Adrenal gland (tissue), 12 donors: ENCODE results near the gene COL9A3. TPM values are rescaled to one million over a fixed set of nuclear protein-coding genes. Genes with fewer than 3 reads are reported as not detected.
A peak's percentile ranks its signal among the peaks of the same experiment; 100 is the strongest.

ENCODE experiments used
- DNase-seq, 7 donors: peaks; one replicate each; pipeline ENCODE4 v3.0.0-alpha.2; 2019 to 2020
- H3K27ac ChIP-seq, 5 donors: fragments of 200-600 bp; sonication (generic) in 4 of 5; 1 replicate in 3 of 5; 2 replicates in 2 of 5; pipeline versions ENCODE4 v1.5.1 to v1.8.0; 2016 to 2020; ENCODE audit warnings: mild to moderate bottlenecking in 1 of 5
- H3K27me3 ChIP-seq: fragments of 200-600 bp; 2 replicates; pipeline ENCODE4 v1.8.0; 2021
- H3K36me3 ChIP-seq, 2 donors: fragments of 200-600 bp; replicated peaks in 1 of 2; 1 replicate in 1 of 2; 2 replicates in 1 of 2; pipeline versions ENCODE4 v1.5.1 to v1.8.0; 2018 to 2022
- H3K4me1 ChIP-seq, 2 donors: fragments of 200-600 bp; replicated peaks in 1 of 2; 1 replicate in 1 of 2; 2 replicates in 1 of 2; pipeline versions ENCODE4 v1.5.1 to v1.8.0; 2018 to 2021
- H3K4me3 ChIP-seq, 4 donors: fragments of 200-600 bp; sonication (generic) in 3 of 4; one replicate each; pipeline ENCODE4 v1.5.1; 2016 to 2018
- H3K9me3 ChIP-seq, 3 donors: fragments of 200-600 bp; sonication (generic) in 1 of 3; replicated peaks in 1 of 3; 1 replicate in 2 of 3; 2 replicates in 1 of 3; pipeline versions ENCODE4 v1.5.1 to v1.8.0; 2016 to 2021
- CTCF ChIP-seq, 6 experiments: fragments of 450-650 bp in 4 of 6; fragments of 200-600 bp in 2 of 6; sonication (generic) in 1 of 6; IDR thresholded peaks; 1 replicate in 5 of 6; 2 replicates in 1 of 6; pipeline versions ENCODE4 v1.5.1 to v1.8.0; 2016 to 2021; ENCODE audit warnings: antibody characterized with exemption in 6 of 6, mild to moderate bottlenecking in 2 of 6, moderate library complexity in 1 of 6
- POLR2A ChIP-seq, 2 donors: fragments of 450-650 bp; IDR thresholded peaks; one replicate each; pipeline ENCODE4 v1.6.1; 2017; ENCODE audit warnings: antibody characterized with exemption in 2 of 2, mild to moderate bottlenecking in 2 of 2, moderate library complexity in 1 of 2
- WGBS, 4 donors: extraction: QIAGEN DNeasy Blood & Tissue Kit in 2 of 4; methylation state at CpG; one replicate each; pipeline versions ENCODE4 v1.1.5 to v1.1.7; 2013 to 2017; 5-methylcytosine and 5-hydroxymethylcytosine counted together
- intact Hi-C, 2 donors: fragments of 100-400 bp; cut with DNase I; formaldehyde crosslinking; loops; one replicate each; pipeline versions ENCODE4 v1.14.1 to v1.15.0; 2022 to 2023
- polyA plus RNA-seq, 3 donors: library from polyadenylated mRNA; stranded (reverse); fragments of 200-250 nt in 2 of 3; fragments of 350-450 nt in 1 of 3; fragmentation: Illumina TruSeq in 1 of 3; extraction: RNeasy Lipid Tissue Mini Kit (QIAGEN cat#74804) in 1 of 3; gene quantifications; one replicate each; pipeline ENCODE4 v1.2.3, GENCODE V29; 2013 to 2014
- total RNA-seq, 9 donors: library from RNA; depleted of rRNA in 4 of 9; stranded (reverse); fragments of >200 nt in 4 of 9; fragments of 120-200 nt in 1 of 9; fragmentation: NEBNext Ultra II Directional in 1 of 9; extraction: Animal tissue kit (Norgen Biotek cat#: 25700) in 1 of 9; gene quantifications; one replicate each; pipeline versions ENCODE4 v1.1.0 to v1.2.4, GENCODE V29; 2013 to 2023
- donor health status: healthy with polysubstance abuse.
- donor health status: Bipolar disorder and iron deficiency.
- donor health status: DM: yes; HTN: yes; CAD: no.
- donor health status: DM: no; HTN: no; CAD: no.
- donor health status: DM: no; HTN: no; CAD: no.
- donor health status: DM: yes; HTN: yes; CAD: no.

COL9A3 gene
- total and polyA plus RNA-seq, 12 donors = 0.22 to 27.8 (median 1.4) TPM

- intact Hi-C loops = loop anchor here in 1 of 2 donors (5.0 kb wide), 1 partner anchor 116 kb away; no protein-coding TSS in a partner anchor
- Histone ChIP-seq H3K27ac (no peak overlapping the region), H3K4me1 (no peaks in the 10 kb centered on the region), H3K9me3 (no peaks in the 10 kb centered on the region), H3K36me3 (no peaks in the 10 kb centered on the region), H3K27me3 (peaks cover 4% of the 10 kb centered on the region), H3K4me3 (no peak overlapping the region)
- TF ChIP-seq POLR2A (IDR thresholded peaks at IDR 0.05) (no peak), CTCF (IDR thresholded peaks at IDR 0.05) (no peak)
- DNase-seq = no peak
- 69 to 83% (median 75%) methylated on average over 5 of the region's 5 CpGs for WGBS, 4 donors
Measured at GRCh38 chr20:62787866-62788265, 29.0 kb upstream of the COL9A3 start.

GRCh38 chr20:62788607-62789006 is 28.2 kb upstream of the COL9A3 start:
- H3K4me3 ChIP-seq = no peak overlapping the region
- no peaks in the 10 kb centered on the region for H3K36me3 ChIP-seq
- no peak overlapping the region for H3K27ac ChIP-seq
- H3K27me3 ChIP-seq = peaks cover 4% of the 10 kb centered on the region
- no peaks in the 10 kb centered on the region for H3K9me3 ChIP-seq
- no peak for TF ChIP-seq CTCF (IDR thresholded peaks at IDR 0.05)
- no peak for TF ChIP-seq POLR2A (IDR thresholded peaks at IDR 0.05)
- intact Hi-C loops = loop anchor here in 1 of 2 donors (5.0 kb wide), 1 partner anchor 116 kb away; no protein-coding TSS in a partner anchor
- peaks cover 0 to 1% of the 10 kb centered on the region in 2 donors for H3K4me1 ChIP-seq
- no peak for DNase-seq
- WGBS, 4 donors = 45 to 73% (median 59%) methylated on average over 13 to 15 of the region's 15 CpGs

GRCh38 chr20:62790075-62790474 is 26.8 kb upstream of the COL9A3 start:
- TF ChIP-seq CTCF (IDR thresholded peaks at IDR 0.05) = no peak
- no peak for TF ChIP-seq POLR2A (IDR thresholded peaks at IDR 0.05)
- no peak for DNase-seq
- WGBS, 4 donors = 84 to 87% (median 85%) methylated on average over 10 to 12 of the region's 12 CpGs
- Histone ChIP-seq H3K27me3 (peaks cover 4% of the 10 kb centered on the region), H3K36me3 (no peaks in the 10 kb centered on the region), H3K4me3 (no peak overlapping the region), H3K9me3 (no peaks in the 10 kb centered on the region), H3K27ac (no peak overlapping the region), H3K4me1 (peaks cover 0 to 12% of the 10 kb centered on the region in 2 donors)
- intact Hi-C loops = loop anchor here (5.0 to 10.0 kb wide), 4 partner anchors 123 to 485 kb away; partner anchors contain the start of gene ADRM1 (in 1 of the 2)

GRCh38 chr20:62791301-62792181 is 25.3 kb upstream of the COL9A3 start:
- Histone ChIP-seq H3K27me3 (no peaks in the 10 kb centered on the region), H3K27ac (no peak overlapping the region), H3K4me3 (no peak overlapping the region), H3K36me3 (no peaks in the 10 kb centered on the region), H3K4me1 (peaks cover 3 to 20% of the 10 kb centered on the region in 2 donors), H3K9me3 (no peaks in the 10 kb centered on the region)
- 25 to 38% (median 32%) methylated on average over 16 to 23 of the region's 23 CpGs for WGBS, 4 donors
- intact Hi-C loops = loop anchor here (5.0 to 10.0 kb wide), 4 partner anchors 124 to 487 kb away; partner anchors contain the start of gene ADRM1 (in 1 of the 2)
- TF ChIP-seq POLR2A (IDR thresholded peaks at IDR 0.05) (no peak), CTCF (IDR thresholded peaks at IDR 0.05) (peak; percentile 89 to 96 (median 92))
- DNase-seq = peak; percentile 82 to 91 (median 87)
